ENCODE measurements around the gene EFR3B. TPM values are rescaled to one million over a fixed set of nuclear protein-coding genes. Genes with fewer than 3 reads are reported as not detected.

The EFR3B gene
- total and polyA plus RNA-seq, 7 donors: 0.59 to 12.7 (median 1.7) TPM

DNA sequence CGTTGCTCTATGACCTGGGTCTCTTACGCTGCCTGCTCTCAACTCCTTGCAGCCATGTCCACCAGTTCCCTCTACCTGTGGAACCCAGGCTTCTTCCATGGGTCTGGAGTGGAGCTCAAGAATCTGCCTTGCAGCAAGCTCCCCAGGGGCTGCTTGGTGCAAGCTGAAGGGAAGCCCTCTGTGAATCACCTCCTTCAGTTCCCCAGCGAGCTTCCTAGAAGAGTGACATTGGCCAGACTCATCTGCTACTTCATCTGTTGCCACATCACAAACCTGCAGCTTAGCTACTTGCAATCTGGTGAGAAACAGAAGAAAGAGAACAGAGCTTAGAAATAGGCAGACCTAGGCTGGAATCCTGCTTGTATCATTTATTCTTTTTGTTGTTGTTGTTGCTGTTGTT is 9.8 kb upstream of the EFR3B start:
- WGBS, 3 donors: 55 to 65% (median 61%) methylated on average over 3 of the region's 3 CpGs
- peak in 1 of 4 donors; percentile 28 for ATAC-seq
- intact Hi-C loops (cut with DNase I): no loop called here
- Histone ChIP-seq H3K4me1 (peaks cover 49% of the 10 kb centered on the region), H3K4me3 (no peak overlapping the region), H3K36me3 (ENCODE audit: insufficient read depth in 1 of 2, low read depth in 1 of 2) (no peaks in the 10 kb centered on the region), H3K27ac (peak overlapping the region; percentile 69), H3K27me3 (ENCODE audit: insufficient read depth in 3 of 3, low read length in 2 of 3) (no peaks in the 10 kb centered on the region), H3K9me3 (no peaks in the 10 kb centered on the region)
- DNase-seq: no peak
- TF ChIP-seq, protein P1, sequence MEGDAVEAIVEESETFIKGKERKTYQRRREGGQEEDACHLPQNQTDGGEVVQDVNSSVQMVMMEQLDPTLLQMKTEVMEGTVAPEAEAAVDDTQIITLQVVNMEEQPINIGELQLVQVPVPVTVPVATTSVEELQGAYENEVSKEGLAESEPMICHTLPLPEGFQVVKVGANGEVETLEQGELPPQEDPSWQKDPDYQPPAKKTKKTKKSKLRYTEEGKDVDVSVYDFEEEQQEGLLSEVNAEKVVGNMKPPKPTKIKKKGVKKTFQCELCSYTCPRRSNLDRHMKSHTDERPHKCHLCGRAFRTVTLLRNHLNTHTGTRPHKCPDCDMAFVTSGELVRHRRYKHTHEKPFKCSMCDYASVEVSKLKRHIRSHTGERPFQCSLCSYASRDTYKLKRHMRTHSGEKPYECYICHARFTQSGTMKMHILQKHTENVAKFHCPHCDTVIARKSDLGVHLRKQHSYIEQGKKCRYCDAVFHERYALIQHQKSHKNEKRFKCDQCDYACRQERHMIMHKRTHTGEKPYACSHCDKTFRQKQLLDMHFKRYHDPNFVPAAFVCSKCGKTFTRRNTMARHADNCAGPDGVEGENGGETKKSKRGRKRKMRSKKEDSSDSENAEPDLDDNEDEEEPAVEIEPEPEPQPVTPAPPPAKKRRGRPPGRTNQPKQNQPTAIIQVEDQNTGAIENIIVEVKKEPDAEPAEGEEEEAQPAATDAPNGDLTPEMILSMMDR (IDR thresholded peaks at IDR 0.05): no peak

DNA sequence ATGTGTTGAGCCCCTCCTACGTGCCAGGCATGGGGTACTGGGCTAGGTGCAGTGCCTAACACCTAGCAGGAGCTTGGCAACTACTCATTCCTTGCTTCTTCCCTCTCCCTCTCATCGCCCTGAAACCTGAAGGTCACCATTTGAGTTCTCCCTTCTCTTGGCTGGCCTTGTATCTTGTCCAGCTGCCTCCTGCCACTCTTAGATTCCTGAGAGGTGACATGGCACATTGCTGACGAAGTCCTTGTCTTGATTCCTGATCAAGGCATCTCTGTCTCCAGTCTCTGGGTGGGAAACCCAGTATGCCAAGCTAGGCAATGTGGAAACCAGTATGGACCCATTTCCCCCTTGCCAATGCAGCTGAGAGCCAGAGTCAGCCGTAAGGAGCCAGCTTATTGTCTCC is 9.0 kb upstream of the EFR3B start:
- H3K27me3 ChIP-seq (ENCODE audit: insufficient read depth in 3 of 3, low read length in 2 of 3): no peaks in the 10 kb centered on the region
- H3K9me3 ChIP-seq: no peaks in the 10 kb centered on the region
- H3K4me3 ChIP-seq: no peak overlapping the region
- DNase-seq (no peak), ATAC-seq (peak; percentile 72 to 77 (median 74))
- 35 to 50% (median 46%) methylated on average over 4 of the region's 4 CpGs for WGBS, 3 donors
- peaks cover 54% of the 10 kb centered on the region for H3K4me1 ChIP-seq
- TF ChIP-seq, protein P1 (IDR thresholded peaks at IDR 0.05): no peak
- peak overlapping the region; percentile 69 for H3K27ac ChIP-seq
- H3K36me3 ChIP-seq (ENCODE audit: insufficient read depth in 1 of 2, low read depth in 1 of 2): no peaks in the 10 kb centered on the region
- intact Hi-C loops (cut with DNase I): no loop called here

DNA sequence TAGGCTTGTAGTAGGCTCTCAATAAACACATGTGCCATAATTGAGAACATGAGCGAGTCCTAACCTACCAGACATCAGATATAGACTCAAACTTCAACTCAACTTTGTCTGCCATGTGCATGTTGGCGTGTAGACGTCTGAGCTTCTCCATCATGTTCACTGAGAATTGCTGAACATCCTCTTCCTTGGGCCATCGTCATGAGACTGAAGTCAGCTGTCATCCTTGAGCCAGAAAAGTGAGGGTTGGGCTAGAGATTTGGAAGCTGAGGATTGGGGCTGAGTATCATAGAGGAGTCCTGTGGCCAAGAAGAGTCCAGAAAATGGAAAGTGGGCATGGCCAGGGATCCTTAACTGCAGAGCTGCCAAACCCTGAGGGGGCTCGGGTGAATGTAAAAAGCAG is 7.8 kb upstream of the EFR3B start:
- TF ChIP-seq, protein P1 (IDR thresholded peaks at IDR 0.05): no peak
- H3K36me3 ChIP-seq (ENCODE audit: insufficient read depth in 1 of 2, low read depth in 1 of 2): no peaks in the 10 kb centered on the region
- H3K4me3 ChIP-seq: no peak overlapping the region
- intact Hi-C loops (cut with DNase I): no loop called here
- H3K4me1 ChIP-seq: peaks cover 45% of the 10 kb centered on the region
- no peaks in the 10 kb centered on the region for H3K27me3 ChIP-seq (ENCODE audit: insufficient read depth in 3 of 3, low read length in 2 of 3)
- DNase-seq (no peak), ATAC-seq (no peak)
- no peaks in the 10 kb centered on the region for H3K9me3 ChIP-seq
- H3K27ac ChIP-seq: peak overlapping the region; percentile 69
- 93 to 96% (median 95%) methylated on average over 5 of the region's 5 CpGs for WGBS, 3 donors

- intact Hi-C loops (cut with DNase I): loop anchor here in 1 of 2 donors (5.0 kb wide), 1 partner anchor 43 kb away; no protein-coding TSS in a partner anchor
- Histone ChIP-seq H3K27me3 (ENCODE audit: insufficient read depth in 3 of 3, low read length in 2 of 3) (no peaks in the 10 kb centered on the region), H3K36me3 (ENCODE audit: insufficient read depth in 1 of 2, low read depth in 1 of 2) (no peaks in the 10 kb centered on the region), H3K27ac (peak overlapping the region; percentile 86), H3K4me3 (peak overlapping the region; percentile 30), H3K4me1 (peaks cover 45% of the 10 kb centered on the region), H3K9me3 (no peaks in the 10 kb centered on the region)
- ATAC-seq: peak; percentile 67 to 85 (median 78)
- DNase-seq: no peak
- TF ChIP-seq, protein P1 (IDR thresholded peaks at IDR 0.05): no peak
- 51 to 58% (median 55%) methylated on average over 12 of the region's 12 CpGs for WGBS, 3 donors
These were observed 6.2 kb upstream of the EFR3B start for GRCh38 chr2:25035537-25036220.

DNA sequence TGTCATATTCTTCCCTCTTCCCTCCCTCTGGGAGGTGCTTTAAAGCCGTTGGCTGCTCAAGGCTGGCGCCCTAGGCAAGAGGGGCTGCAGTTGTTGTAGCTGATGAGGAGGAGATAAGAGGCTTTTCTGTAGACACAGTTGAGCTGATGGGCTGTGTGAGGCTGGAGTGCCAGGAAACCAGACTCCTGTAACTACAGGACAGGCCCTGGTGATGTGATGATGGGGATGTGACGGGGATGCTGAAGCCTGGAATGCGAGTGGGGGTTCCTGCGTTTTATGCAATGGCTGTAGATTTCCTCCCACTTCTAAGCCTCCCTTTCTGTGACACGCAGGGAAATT is 5.7 kb upstream of the EFR3B start:
- intact Hi-C loops (cut with DNase I): loop anchor here in 1 of 2 donors (5.0 kb wide), 1 partner anchor 44 kb away; no protein-coding TSS in a partner anchor
- H3K4me3 ChIP-seq: peak overlapping the region; percentile 30
- peak; percentile 12 to 37 (median 16) for ATAC-seq
- TF ChIP-seq, protein P1 (IDR thresholded peaks at IDR 0.05): no peak
- no peak for DNase-seq
- H3K27ac ChIP-seq: peak overlapping the region; percentile 86
- H3K27me3 ChIP-seq (ENCODE audit: insufficient read depth in 3 of 3, low read length in 2 of 3): no peaks in the 10 kb centered on the region
- peaks cover 45% of the 10 kb centered on the region for H3K4me1 ChIP-seq
- H3K36me3 ChIP-seq (ENCODE audit: insufficient read depth in 1 of 2, low read depth in 1 of 2): no peaks in the 10 kb centered on the region
- H3K9me3 ChIP-seq: no peaks in the 10 kb centered on the region
- whole genome bisulfite sequencing, 3 donors: 52 to 66% (median 55%) methylated on average over 6 of the region's 6 CpGs
